Measurements from ENCODE around the gene FOXO3.

DNA sequence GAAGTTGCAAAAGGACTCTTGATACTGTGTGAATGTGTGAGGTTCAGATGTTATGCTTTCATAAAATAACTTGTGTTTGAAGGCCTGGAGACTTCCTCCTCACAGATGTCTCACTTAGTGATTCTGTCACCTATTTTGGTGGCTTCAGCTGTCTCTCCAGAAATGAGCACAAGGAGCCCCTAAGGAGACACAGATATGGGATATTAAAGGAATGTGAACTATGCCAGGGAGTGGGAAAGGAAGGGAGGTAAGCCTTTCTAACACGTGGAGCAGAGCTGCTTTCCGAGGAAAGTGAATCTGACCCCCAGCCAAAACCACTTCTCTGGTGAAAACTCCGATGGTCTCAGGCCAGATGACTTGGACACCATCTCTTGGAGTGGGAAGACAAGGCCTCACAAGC is 10.5 kb upstream of the FOXO3 start:
- TF ChIP-seq GATA2 (IDR thresholded peaks at IDR 0.05; ENCODE audit: low read depth, low read length) (no peak), GATA3 (IDR thresholded peaks at IDR 0.05; ENCODE audit: low read depth, low read length) (no peak)

Data from SH-SY5Y (cell line).